ENCODE results near the gene PNMT.

PNMT gene

GRCh38 chr17:39627712-39628516 is 40.3 kb upstream of the PNMT start:
- no peak for DNase-seq (ENCODE audit: low read depth)
- TF ChIP-seq CTCF (IDR thresholded peaks at IDR 0.05; ENCODE audit: control insufficient read depth, insufficient read depth, low read depth, low read length, missing control alignments), result no peak
- no peak overlapping the region for H3K4me3 ChIP-seq (ENCODE audit: control insufficient read depth, low read depth, low read length)

GRCh38 chr17:39628655-39629493 is 39.4 kb upstream of the PNMT start:
- no peak for TF ChIP-seq CTCF (IDR thresholded peaks at IDR 0.05; ENCODE audit: control insufficient read depth, insufficient read depth, low read depth, low read length, missing control alignments)
- DNase-seq (ENCODE audit: low read depth), result no peak
- no peak overlapping the region for H3K4me3 ChIP-seq (ENCODE audit: control insufficient read depth, low read depth, low read length)

- DNase-seq (ENCODE audit: low read depth), result no peak
- TF ChIP-seq CTCF (IDR thresholded peaks at IDR 0.05; ENCODE audit: control insufficient read depth, insufficient read depth, low read depth, low read length, missing control alignments), result no peak
- no peak overlapping the region for H3K4me3 ChIP-seq (ENCODE audit: control insufficient read depth, low read depth, low read length)
Observed at GRCh38 chr17:39629494-39629880, 38.8 kb upstream of the PNMT start.

GRCh38 chr17:39629898-39630297 is 38.4 kb upstream of the PNMT start:
- no peak overlapping the region for H3K4me3 ChIP-seq (ENCODE audit: control insufficient read depth, low read depth, low read length)
- DNase-seq (ENCODE audit: low read depth), result no peak
- TF ChIP-seq CTCF (IDR thresholded peaks at IDR 0.05; ENCODE audit: control insufficient read depth, insufficient read depth, low read depth, low read length, missing control alignments), result no peak

GRCh38 chr17:39631403-39631802 is 36.9 kb upstream of the PNMT start:
- H3K4me3 ChIP-seq (ENCODE audit: control insufficient read depth, low read depth, low read length), result no peak overlapping the region
- no peak for TF ChIP-seq CTCF (IDR thresholded peaks at IDR 0.05; ENCODE audit: control insufficient read depth, insufficient read depth, low read depth, low read length, missing control alignments)
- DNase-seq (ENCODE audit: low read depth), result no peak

- DNase-seq (ENCODE audit: low read depth), result no peak
- H3K4me3 ChIP-seq (ENCODE audit: control insufficient read depth, low read depth, low read length), result no peak overlapping the region
- no peak for TF ChIP-seq CTCF (IDR thresholded peaks at IDR 0.05; ENCODE audit: control insufficient read depth, insufficient read depth, low read depth, low read length, missing control alignments)
Observed at GRCh38 chr17:39632153-39632941, 35.9 kb upstream of the PNMT start.
